Hematopoietic multipotent progenitor cell treated with erythropoietin and hydrocortisone succinate and interleukin-3 and kit ligand, for 4 days (in vitro differentiated cells): ENCODE results near the gene SLC37A1.
"Not testable (repeated sequence)": the region's sequence is repeated elsewhere in the genome, so short reads cannot be mapped to it uniquely, and the experiment has no call there.

ENCODE experiments used
- DNase-seq: peaks from one replicate; pipeline ENCODE4 v3.0.0-alpha.2; 2015

SLC37A1 gene

GRCh38 chr21:42622284-42622683 lies 108.6 kb downstream of the SLC37A1 start:
- no peak for DNase-seq

- no peak for DNase-seq
Measured at GRCh38 chr21:42623694-42624093, 110.0 kb downstream of the SLC37A1 start.

GRCh38 chr21:42624095-42624790 lies 110.6 kb downstream of the SLC37A1 start:
- DNase-seq: peak; percentile 16

- no peak for DNase-seq
Measured at GRCh38 chr21:42624936-42625335, 111.3 kb downstream of the SLC37A1 start.

- no peak for DNase-seq
Measured at GRCh38 chr21:42626171-42626570, 112.5 kb downstream of the SLC37A1 start.

- peak; percentile 18 for DNase-seq
Measured at GRCh38 chr21:42627527-42628289, 114.1 kb downstream of the SLC37A1 start.

- not testable (repeated sequence) for DNase-seq
Measured at GRCh38 chr21:42628466-42629061, 114.9 kb downstream of the SLC37A1 start.

GRCh38 chr21:42629933-42630589 lies 116.4 kb downstream of the SLC37A1 start:
- DNase-seq: no peak

- DNase-seq: no peak
Measured at GRCh38 chr21:42630626-42631025, 117.0 kb downstream of the SLC37A1 start.
